ENCODE data around the gene CSNK1A1.

Gene CSNK1A1

GRCh38 chr5:149453618-149454415 is 97.4 kb downstream of the CSNK1A1 start:
- in situ Hi-C loops (cut with MboI; ENCODE audit: low pct_unique_long_range_greater_than_20kb, low sequenced_read_pairs, unreplicated experiment): no loop called here
- TF ChIP-seq, protein P1, sequence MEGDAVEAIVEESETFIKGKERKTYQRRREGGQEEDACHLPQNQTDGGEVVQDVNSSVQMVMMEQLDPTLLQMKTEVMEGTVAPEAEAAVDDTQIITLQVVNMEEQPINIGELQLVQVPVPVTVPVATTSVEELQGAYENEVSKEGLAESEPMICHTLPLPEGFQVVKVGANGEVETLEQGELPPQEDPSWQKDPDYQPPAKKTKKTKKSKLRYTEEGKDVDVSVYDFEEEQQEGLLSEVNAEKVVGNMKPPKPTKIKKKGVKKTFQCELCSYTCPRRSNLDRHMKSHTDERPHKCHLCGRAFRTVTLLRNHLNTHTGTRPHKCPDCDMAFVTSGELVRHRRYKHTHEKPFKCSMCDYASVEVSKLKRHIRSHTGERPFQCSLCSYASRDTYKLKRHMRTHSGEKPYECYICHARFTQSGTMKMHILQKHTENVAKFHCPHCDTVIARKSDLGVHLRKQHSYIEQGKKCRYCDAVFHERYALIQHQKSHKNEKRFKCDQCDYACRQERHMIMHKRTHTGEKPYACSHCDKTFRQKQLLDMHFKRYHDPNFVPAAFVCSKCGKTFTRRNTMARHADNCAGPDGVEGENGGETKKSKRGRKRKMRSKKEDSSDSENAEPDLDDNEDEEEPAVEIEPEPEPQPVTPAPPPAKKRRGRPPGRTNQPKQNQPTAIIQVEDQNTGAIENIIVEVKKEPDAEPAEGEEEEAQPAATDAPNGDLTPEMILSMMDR (IDR thresholded peaks at IDR 0.05; ENCODE audit: extremely low read depth, insufficient read depth, missing control alignments): no peak
- DNase-seq (ENCODE audit: low spot score): no peak

- TF ChIP-seq, protein P1 (IDR thresholded peaks at IDR 0.05; ENCODE audit: extremely low read depth, insufficient read depth, missing control alignments): no peak
Measured at GRCh38 chr5:149452665-149453617, 98.3 kb downstream of the CSNK1A1 start.

DNA sequence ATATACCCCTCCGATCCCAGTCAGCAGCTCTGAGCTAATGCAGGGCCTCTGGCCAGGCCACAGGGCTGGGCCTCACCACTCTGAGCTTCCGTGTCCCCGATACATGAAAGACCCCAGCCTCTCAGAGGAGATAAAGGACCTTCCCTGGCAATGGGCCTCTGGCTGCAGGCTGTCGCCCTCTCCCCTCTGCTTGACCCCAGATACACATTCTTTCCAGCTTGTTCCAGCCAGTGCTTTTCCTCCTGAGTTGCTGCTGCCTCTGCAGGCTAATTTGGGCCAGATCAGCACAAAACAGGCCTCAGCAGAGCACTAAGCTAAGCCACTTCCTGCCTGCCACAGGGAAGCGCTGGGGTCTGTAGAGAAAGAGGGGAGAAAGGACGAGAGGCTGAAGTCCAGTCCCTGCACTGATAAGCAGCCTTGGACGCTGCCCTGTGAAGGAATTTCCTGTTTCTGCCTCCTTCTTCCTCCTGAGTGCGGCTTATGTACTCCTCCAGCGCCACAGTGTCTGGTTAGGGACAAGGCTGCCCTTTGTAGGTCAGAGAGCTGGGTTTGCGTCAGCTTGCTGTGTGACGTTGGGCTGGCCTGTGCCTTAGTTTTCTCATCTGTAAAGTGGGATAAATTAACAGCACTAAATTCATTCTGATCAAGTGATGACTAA is 99.1 kb downstream of the CSNK1A1 start:
- in situ Hi-C loops (cut with MboI; ENCODE audit: low pct_unique_long_range_greater_than_20kb, low sequenced_read_pairs, unreplicated experiment): no loop called here
- DNase-seq (ENCODE audit: low spot score): no peak
- TF ChIP-seq, protein P1 (IDR thresholded peaks at IDR 0.05; ENCODE audit: extremely low read depth, insufficient read depth, missing control alignments): no peak

More at GRCh38 chr5:149452665-149453617, 98.3 kb downstream of the CSNK1A1 start:
- DNase-seq (ENCODE audit: low spot score): no peak
- in situ Hi-C loops (cut with MboI; ENCODE audit: low pct_unique_long_range_greater_than_20kb, low sequenced_read_pairs, unreplicated experiment): no loop called here

DNA sequence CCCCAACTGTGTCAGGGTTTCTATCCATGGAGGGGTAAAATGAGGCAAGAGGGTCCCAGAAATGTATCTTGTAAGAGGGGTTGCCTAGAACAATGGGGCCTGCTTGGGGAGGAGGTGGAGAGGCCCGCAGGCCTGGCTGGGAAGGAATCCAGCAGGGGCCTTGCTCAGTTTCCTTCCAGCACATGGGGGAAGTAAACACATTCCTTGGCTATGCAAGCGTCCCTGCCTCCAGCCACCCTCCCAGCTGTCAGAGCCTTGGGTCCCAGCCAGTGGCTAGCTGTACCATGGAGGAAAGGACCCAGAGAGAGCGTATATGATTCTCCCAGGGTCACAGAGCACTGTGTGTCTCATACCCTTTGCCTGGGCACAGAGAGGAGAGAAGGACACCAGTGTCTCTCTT is 101.0 kb downstream of the CSNK1A1 start:
- TF ChIP-seq, protein P1 (IDR thresholded peaks at IDR 0.05; ENCODE audit: extremely low read depth, insufficient read depth, missing control alignments): no peak
- in situ Hi-C loops (cut with MboI; ENCODE audit: low pct_unique_long_range_greater_than_20kb, low sequenced_read_pairs, unreplicated experiment): no loop called here
- DNase-seq (ENCODE audit: low spot score): no peak

DNA sequence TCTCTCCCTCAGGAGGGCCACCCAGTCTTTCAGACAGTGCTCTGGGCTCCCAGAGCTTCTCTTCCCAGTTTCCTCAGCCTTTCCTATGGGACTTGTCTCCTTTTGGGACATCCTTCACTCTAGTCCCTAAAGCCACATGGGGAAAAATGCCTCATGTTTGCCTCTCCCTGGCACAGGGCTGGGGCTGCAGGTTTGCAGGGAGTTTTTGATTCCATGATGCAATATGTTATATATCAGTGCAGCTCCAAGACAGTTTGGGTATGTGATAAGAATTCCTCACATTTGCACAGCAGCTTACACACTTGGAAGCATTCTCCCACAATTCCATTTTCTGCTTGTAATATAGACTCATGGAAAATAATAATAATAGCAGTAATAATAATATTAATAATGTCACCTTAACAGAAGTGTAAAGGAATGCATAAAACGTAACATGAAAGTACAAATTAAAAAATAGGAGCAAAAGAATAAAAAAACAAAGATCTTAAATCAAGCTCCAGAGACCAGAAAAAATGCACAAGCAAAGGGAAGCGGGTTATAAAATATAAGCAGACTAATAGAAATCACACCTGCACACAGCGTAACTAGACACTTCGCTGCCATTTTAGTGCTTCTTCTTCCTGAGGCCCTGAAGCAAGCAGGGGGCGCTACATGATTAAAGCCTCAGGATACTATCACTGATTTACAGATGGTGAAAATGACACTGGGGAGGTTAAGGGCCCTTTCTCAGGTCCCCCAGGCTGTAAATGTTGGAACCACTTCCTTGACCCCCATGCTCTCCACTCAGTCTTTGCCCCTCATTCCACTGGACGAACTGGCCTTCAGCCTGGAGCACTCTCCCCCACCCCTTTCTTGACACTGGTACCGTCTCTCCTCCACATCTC is 102.2 kb downstream of the CSNK1A1 start:
- in situ Hi-C loops (cut with MboI; ENCODE audit: low pct_unique_long_range_greater_than_20kb, low sequenced_read_pairs, unreplicated experiment): no loop called here
- DNase-seq (ENCODE audit: low spot score): no peak
- TF ChIP-seq, protein P1 (IDR thresholded peaks at IDR 0.05; ENCODE audit: extremely low read depth, insufficient read depth, missing control alignments): peak; percentile 47

All from GM13977 (cell line).